ENCODE measurements around the gene SENP1.

Gene SENP1

DNA sequence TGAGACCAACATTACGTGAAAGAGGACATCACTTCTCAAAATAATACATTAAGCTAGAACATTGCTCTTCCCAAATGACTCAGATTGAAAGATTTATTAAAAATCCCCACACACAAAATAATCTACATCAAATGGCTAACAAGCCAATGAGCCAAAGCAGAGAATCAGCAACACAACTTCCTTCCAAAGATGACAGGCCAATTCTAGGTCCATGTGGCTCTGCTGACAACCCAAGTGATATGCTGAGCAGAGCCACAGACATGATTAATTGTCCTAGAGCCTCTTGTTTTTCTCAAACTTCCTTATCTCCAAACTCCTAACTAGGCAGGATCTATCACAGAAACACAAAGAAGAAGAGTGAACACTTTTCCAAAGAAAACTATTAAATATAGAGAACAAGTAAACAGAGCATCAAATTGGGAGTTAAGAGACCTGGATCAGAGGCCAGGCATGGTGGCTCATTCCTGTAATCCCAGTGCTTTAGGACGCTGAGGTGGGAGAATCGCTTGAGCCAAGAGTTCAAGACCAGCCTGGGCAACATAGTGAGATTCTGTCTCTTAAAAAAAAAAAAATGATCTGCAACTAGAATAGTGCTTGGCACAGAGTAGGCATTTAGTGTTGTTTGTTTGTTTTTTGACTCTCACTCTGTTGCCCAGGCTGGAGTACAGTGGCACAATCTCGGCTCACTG is 38.5 kb downstream of the SENP1 start:
- DNase-seq (ENCODE audit: low read depth in 2 of 2), result no peak

DNA sequence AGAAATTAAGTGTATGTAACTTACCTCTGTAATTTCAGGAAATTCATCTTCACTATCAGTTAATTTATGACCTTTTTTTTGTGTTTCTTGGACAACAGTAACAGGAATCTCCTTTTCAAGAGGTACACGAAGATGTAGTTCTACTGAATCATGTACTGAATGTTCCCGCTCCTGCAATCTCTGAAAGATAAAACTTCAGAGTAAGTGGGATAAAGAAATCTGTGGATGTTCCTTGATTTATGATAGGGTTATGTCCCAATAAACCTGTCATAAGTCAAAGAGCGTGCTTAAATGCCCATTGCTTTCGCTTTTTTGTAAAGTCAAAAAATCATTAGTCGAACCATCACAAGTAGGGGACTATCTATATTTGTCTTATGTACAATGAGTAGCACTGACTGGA is 40.8 kb downstream of the SENP1 start:
- DNase-seq (ENCODE audit: low read depth in 2 of 2), result no peak

DNA sequence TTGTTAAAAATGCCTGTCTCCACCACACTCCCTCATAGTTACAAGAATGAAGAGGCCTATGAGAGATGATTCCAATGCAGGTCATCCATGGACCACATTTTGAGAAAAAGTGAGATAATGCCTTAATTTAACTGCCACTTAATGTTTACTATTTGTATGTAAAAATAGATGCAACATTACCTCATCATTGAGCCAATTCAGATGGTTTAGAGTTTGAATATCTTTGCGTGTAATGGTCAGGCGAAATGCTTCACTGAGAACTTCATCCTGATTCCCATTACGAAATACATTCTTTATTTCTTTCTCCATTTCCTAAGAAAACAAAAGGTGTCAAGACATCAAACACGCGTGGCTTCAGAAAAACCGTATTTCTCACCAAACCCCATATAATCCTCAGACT is 42.3 kb downstream of the SENP1 start:
- DNase-seq (ENCODE audit: low read depth in 2 of 2), result no peak

DNA sequence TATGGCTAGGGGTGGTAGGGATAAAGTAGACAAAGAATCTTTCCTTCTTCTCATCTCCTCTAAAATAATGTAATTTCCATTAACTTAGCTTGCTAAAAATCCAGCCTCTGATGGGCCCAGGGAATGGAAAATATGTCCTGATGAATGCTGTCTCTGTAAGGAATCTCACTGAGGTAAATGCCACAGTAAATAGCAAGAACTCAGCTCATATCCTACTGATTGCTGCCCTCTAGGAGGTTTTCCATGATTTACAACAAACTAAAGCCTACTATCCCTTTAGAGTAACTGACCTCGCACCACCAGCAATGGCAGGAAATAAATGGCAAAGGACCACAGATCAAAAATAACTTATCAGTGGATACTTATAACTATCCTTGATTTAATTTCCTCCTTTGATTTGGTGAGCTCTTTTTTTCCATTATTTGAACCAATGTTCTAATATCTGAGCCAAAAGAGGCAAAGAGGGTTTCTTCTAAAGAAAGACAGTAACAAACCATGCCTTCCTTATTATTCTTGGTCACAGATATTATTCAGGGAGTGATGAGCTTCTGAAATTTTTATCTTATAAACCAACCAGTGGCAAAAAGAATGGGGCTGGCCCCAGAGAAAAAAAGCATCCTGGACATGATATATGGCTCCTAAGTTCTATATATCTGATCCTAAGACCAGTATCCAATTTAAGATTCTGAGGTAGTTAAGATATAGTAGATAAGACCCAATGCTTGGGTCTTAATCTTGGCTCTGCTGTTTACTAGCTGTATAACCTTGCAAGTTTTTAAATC is 43.8 kb downstream of the SENP1 start:
- no peak for DNase-seq (ENCODE audit: low read depth in 2 of 2)

DNA sequence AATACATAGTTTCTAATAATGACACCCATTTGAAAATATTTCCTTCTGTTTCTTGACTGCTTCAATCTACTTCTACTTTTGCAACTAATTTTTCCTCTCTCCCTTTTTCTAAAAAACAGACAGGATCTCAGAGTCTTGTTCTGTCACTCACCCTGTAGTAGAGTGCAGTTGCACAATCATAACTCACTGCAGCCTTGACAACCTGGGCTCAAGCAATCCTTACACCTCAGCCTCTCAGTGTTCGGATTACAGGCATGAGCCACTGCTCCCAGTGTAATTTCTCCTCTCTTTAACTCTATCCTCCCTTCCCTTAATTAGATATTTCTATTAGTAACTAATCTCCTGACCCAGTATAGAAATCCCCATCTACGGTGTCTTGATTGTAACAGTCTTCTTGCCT is 45.4 kb downstream of the SENP1 start:
- no peak for DNase-seq (ENCODE audit: low read depth in 2 of 2)

DNA sequence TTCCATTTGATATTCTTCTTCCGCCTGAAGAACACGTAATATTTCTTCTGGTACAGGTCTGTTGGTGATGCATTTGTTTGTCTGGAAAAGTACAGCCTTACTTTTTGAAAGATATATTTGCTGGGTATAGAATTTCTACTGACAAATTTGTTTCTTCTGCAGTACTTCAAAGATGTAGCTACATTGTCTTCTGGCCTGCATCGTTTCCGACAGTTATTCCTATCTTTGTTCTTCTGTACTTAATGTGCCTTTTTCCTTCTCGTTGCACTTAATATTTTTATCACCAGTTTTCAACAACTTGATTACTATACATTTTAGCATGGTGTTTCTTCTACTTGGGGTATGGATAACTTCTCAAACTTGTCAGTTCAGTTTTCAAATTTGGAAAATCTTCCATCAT is 47.1 kb downstream of the SENP1 start:
- DNase-seq (ENCODE audit: low read depth in 2 of 2), result no peak

DNA sequence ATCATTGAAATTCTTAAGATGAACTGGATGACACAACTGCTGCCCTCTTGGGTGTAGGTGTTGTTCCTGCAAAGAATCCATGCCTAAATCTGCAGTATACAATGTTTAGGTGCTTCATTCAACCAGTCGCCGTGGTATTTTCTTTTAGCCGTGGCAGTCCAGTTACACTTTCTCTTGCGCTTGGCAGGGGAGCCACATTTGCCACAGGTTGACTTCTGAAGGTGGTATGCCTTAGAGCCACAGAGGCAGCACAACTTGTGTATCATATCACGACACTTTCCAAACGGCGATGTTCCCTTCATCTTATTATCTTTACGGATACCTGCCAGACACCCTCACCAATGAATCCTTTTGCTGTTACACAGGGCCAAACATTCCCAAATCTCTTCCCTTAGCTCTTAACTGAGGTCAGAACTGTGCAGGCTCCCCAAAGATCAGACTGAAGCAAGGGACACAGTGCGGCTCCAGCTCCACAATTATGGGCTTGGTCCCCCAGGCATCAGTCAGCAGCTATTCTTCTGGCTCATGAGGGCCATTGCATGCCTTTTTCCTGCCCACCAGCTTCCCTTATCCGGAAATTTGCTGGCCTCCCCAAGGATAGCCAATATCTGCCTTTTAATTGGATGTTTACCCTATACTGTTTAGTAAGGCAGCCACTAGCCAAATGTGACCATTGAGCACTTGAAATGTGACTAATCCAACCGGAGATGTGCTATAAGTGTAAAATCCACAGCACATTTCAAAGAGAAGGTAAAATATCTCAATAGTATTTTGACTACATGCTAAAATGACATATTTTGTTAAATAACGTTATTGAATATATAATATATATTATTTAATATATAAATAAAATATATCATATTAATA is 50.7 kb downstream of the SENP1 start:
- no peak for DNase-seq (ENCODE audit: low read depth in 2 of 2)

DNA sequence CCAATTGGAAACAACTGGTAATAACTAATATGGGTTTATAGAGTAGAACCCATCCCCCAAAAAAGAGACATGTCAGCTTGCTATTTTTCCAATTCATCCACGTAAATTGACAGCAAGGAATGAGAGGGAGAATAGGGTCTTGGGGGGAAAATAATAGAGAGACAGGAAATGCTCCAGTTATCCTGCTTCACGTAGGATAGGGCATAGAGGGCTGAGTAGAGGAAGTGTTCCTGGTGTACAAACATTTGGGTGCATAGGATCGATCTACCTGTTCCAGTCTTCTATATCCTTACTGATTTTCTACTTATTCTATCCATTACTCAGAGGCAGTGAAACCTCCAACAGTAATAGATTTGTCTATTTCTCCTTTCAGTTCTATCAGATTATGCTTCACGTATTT is 52.0 kb downstream of the SENP1 start:
- DNase-seq (ENCODE audit: low read depth in 2 of 2), result no peak

DNA sequence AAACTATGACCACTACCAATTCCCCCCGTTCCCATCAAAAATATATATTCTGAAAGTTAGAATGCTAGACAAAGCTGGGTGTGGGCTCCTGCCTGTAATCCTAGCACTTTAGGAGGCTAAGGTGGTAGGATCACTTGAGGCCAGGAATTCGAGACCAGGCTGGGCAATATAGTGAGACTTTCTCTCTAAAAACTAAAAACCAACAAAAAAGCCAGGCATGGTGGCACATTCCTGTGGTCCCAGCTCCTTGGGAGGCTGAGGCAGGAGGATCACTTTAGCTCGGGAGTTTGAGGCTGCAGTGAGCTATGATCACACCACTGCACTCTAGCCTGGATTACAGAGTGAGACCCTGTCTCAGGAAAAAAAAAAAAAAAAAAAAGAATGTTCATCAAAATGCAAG is 52.8 kb downstream of the SENP1 start:
- DNase-seq (ENCODE audit: low read depth in 2 of 2), result no peak

DNA sequence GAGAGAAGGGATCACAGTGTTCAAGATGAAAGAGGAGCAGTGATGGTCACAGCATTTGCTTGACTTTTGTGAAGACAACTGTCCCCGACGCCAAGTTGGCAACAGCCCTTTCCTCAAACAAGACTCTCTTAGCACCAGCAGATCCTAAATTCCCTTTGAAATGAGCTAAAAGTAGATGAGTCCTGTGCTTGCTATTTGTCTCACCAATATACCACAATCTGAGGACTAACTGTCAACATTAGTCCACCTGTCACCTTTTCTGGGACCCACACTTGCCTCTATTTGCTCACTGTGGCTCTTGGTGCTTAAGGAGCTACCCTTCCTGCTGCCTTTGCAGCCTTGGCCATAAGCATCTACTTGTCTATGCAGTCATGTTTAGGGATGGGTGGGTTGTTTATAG is 54.2 kb downstream of the SENP1 start:
- DNase-seq (ENCODE audit: low read depth in 2 of 2), result no peak

DNA sequence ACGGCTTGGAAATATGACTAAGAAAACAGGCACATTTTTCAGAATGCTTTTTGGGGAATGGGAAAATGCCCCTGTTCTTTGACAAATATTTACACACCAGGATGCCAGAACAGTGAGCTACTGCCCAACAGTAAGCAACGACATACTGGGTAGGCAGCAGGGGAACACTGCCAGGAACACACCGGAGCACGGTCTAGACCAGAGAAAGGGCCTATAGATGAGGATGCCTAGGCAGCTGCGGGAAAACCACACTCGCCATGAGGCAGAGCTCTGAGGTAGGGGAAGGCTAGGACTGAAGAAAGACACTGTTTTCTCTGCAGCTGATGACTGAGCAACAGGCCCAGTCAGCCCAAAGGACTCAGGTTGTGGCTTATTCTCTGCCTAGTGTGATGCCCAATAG is 55.7 kb downstream of the SENP1 start:
- no peak for DNase-seq (ENCODE audit: low read depth in 2 of 2)

DNA sequence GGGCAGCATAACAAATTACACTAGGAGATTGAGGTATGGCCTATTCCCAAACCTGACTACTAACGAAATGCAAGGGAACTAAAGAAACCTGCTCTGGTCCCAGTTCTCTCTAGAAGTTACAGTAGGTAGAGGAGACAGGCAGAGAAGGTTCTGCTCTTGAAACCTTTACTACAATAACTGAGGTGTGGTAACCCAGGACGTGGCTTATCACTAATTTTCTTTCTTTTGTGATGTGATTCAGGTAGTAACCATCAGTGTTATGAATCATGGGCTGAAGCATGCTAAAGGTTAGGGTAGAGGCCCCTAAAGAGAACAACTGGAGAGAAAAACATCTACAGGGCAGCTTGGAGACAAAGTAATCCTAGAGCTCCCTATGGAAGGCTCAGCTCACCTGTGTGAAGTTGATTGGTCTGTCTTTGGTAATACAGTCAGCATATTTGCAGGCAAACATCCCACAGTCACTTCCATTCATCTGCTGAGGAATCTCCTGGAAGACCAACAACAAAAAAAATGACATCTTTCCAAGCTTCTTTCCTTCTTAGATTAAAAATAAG is 59.8 kb downstream of the SENP1 start:
- DNase-seq (ENCODE audit: low read depth in 2 of 2), result no peak

DNA sequence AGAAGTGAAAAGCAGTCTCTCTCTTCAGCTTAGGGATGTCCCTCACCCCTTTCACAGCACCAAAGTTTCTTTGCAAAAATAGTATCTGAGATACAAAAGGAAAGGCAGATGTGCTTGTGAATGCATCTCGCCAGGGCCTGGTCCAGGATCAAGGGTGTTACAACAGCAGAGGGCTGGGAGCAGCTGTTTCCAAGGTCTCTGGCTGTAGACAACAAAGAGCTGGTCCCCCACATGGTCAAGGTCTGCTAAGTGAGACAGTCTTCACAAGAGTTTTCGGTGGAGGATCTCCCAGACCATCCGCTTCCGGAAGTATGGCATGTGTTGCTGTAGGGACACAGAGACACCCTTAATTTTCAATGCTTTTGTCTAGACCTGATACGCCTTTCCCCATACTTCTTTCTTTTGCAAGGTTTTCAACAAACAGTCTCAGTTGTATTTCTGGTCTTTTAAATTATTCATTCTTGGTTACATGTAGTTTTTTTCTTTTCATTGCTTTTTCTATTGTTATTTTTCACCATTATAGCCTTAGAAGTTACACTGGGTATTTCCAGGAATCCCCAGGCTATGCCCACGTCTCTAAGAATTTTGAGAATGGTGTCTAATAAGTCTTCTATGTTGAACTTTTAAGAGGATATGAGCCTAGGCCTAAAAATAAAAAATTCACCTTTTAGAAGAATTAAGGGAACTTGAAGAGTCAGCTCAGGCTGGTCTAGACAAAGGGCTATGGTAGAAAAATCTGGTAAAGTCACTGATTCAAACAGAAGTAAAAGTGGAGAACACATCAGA is 60.6 kb downstream of the SENP1 start:
- no peak for DNase-seq (ENCODE audit: low read depth in 2 of 2)

DNA sequence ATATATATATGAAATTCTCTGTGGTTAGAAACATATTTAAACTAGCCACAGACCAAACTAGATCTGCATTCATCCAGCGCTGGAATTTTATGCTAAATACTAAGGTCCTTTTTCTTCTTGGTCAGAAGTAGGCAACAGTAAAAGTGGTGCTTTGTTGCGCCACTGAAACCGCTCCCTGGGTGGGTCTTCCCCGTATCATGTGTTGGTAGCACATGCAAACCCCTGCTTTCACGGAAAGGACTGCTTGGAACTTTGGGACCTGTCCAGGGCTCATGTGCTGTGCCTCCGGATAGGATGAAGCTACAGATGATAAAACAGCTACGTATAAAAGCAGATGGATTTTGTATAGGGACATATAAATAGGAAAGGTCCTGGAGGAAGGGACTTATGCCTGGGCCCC is 61.5 kb downstream of the SENP1 start:
- no peak for DNase-seq (ENCODE audit: low read depth in 2 of 2)

DNA sequence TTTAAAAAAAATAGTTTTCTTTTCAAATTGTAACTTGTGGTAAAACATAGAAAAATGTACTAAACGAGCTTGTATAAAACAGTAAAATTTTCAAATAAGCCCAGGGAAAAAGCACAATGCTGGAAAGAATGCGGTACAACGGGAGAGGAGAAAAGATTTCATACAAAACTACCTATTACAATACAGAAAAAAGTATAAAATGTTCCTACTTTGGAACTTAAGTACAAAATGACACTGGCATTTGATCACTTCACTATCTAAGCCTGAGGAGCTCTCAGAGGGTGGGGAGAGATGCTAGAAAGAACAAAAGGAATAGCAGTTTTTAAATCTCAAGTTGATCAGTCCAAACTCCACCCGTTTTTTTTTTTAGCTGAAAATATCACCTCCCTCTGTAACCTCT is 62.1 kb downstream of the SENP1 start:
- DNase-seq (ENCODE audit: low read depth in 2 of 2), result no peak

DNA sequence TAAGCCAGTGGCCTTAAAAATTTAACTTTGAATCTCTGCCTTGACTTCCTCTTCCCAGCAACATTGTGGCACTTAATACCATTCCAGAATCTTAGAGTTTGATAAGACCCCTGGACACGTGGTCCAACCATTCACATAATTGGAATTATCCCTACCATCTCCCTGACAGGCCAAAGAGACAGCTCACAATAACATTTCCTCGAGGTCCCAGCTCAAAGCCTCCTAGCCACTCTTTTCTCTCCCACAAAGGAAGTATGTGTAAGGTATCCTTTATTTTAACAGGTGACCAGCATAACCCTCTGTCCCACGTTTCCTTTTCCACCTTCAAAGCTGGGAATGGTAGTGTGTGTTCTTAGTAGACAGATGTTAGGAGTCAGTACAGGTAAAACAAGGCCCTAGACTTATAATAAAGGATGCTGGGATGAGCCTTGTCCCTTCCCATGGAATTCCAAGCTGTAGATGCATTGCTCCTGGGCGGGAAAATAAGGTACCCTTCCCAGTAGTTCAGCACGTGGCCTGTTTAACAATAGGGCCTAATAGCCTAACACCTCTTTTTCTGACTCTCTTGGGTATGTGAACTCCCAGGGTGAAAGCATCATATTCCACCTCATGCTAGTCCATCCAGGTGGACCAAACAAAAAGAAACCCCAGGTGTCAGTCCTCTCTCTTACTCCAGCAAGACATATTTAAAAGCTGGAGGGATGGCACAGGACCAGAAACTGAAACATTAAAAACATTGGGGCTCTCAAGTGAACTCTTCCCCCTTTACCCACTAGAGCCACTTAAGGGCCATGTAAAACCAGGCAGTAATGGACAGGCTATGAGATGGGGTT is 64.1 kb downstream of the SENP1 start:
- DNase-seq (ENCODE audit: low read depth in 2 of 2), result no peak

DNA sequence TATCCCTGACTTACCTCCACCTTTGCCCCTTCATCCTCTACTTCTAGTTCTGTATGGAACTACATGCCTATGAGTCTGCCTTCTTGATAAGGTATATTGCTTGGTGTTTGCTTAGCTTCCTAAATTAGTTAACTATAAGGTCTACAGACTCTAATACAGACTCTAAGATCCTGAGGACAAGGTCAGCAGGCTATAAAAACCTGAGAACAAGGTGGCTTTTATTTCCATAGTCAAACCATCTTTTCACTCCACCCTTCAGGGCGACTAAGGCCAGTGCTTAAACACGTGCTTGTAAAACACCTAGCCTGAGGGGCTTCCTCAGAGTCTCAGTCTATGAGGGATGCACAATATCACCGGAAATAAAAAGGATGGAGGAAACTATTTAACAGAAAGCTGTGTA is 65.5 kb downstream of the SENP1 start:
- no peak for DNase-seq (ENCODE audit: low read depth in 2 of 2)

DNA sequence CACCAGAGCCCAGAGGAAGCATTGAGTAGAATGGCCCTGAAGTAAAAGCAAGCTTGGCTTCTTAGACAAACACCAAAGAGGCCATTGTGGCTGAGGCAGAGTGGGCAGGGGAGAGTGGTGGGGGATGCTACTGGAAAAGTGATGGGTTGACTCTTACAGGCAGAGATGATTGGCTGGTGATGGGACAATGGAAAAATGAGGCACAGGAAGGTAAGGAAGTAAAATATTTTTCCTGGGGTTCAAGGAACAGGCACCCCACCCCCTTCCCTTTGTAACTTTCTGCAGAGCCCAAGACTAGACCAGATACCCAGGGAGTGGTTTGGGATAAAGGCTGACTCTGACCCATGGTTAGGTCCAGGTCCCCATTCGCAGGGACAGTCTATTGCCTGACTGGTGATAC is 66.7 kb downstream of the SENP1 start:
- no peak for DNase-seq (ENCODE audit: low read depth in 2 of 2)

DNA sequence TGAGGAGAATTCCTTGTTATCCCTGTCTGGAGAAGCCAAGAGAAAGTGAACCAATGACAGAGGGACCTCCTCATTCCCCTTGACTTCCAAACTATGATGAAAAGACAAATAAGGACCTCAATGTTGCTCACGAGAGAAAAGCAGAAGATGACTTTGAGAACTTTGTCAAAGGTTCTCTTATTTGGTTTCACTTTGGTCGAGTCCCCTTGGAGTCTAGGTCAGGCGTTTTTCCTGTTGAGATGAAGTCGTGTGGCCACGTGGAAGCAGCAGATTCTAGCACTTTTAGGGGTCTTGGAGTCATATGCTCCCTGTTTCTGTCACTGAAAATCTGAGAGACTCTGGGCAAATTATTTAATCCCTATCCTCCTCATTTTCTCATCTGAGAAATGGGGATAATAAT is 67.8 kb downstream of the SENP1 start:
- DNase-seq (ENCODE audit: low read depth in 2 of 2), result no peak

DNA sequence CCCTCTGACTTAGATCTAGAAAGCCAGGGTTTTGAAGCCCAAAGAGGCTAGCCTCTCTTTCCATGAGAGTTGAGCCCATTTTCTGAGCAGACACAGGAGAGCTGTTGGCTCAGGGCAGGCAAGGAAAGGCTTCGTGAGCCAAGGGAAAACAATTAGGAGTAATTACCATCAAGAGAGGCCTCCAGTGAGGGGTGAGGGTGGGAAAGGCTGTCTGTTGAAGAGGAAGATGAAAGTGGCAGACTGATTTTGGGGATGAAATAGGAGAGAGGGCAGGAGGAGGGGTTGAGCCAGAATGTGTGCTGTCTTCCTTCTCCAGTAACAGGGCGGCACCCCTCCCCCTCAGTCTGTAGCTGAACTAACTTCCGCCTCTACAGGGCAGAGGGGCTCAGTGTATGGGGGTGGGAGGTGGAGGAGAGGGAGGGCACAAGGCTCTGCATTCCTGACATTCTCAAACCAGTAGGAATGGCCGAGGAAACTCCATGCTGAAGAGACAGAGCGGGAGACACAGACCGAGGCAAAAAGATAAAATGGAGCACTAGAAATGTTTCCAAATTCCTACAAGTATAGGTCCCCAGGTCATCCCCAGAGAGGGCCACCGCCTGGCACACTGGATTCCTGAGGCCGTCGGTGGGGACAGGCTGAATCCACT is 68.5 kb downstream of the SENP1 start:
- DNase-seq (ENCODE audit: low read depth in 2 of 2), result peak; percentile 51 to 58
